ENCODE results near the gene PLVAP.

- TF ChIP-seq CEBPB (tag; IDR thresholded peaks at IDR 0.05) (no peak), POLR2A (conservative IDR thresholded peaks at IDR 0.05) (no peak), TRIM24 (IDR thresholded peaks at IDR 0.05) (no peak), ZNF655 (CRISPR knock-in tag; IDR thresholded peaks at IDR 0.05) (no peak), RFX5 (IDR thresholded peaks at IDR 0.05; ENCODE audit: low read depth, low read length) (no peak), EHMT2 (IDR thresholded peaks at IDR 0.05) (no peak), HMG20A (CRISPR knock-in tag; conservative IDR thresholded peaks at IDR 0.05) (no peak)
Observed at GRCh38 chr19:17404621-17405249, 27.6 kb upstream of the PLVAP start.

Measured in K562 (cell line).